ENCODE data around the gene EPHB3. TPM values are rescaled to one million over a fixed set of nuclear protein-coding genes. Genes with fewer than 3 reads are reported as not detected.
A peak's percentile ranks its signal among the peaks of the same experiment; 100 is the strongest.

EPHB3 gene
- total and polyA plus RNA-seq, 2 of the 4 experiments (the other 2 are of a cell fraction): 0.72 to 2.9 TPM

DNA sequence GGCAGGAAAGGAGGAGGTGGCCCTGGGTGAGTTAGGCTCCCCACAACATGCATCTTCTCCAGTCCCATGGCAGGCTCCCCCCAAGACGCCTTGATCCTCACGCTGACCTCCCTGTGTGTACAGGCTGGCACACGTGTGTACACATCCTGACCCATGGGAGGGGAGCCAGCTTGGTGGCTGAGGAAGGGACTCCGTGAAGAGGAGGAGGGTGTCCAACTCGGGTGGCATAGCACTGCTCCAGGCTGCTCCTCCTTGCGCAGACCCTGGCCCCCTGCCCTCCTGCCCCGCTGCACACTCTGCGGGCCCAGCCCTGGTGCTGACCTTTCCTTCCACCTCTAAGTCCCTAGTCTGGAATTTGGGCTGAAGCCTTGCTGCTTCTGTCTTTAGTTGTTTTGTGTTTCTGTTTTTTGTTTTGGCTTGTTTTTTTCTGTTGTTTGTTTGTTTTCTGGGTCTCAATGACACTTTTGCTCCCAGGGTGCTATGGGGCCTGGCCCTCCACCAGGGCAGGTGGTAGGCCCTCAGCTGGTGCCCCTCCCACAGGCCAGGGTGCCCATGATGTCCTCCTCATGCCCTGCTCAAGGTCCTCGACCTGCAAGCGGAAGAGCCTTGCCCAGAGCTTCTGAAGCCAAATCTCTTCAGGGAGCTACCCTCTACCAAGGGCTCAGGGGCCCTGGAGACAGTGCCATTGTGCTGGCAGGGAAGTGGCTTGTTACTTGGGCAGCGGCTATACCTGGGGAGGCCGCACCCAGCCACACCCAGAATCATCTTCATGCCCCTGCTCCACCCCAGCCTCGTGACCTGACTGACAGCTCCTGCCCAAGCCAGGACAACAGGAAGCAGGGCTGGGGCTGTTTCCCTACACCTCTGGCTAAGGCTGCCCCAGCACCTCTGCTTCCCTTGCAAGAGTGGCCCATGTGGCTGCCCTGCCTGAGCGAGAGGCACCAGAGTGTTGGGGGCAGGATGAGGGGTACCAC lies 5.1 kb downstream of the EPHB3 start:
- Histone ChIP-seq H2BK15ac (ENCODE audit: low read depth, low read length) (peak overlapping the region; percentile 7; the same call in 2 of the 3 replicates), H3K27me3 (ENCODE audit: control insufficient read depth, insufficient read depth, low read length) (no peaks in the 10 kb centered on the region), H4K20me1 (ENCODE audit: insufficient read depth, low read length) (peaks cover 4% of the 10 kb centered on the region; the same call in 1 of the 2 replicates), H2BK120ac (ENCODE audit: low read depth, low read length) (peak overlapping the region; percentile 77), H4K5ac (ENCODE audit: low read depth, low read length) (peak overlapping the region; percentile 25; the same call in 1 of the 2 replicates), H3K9ac (ENCODE audit: low read depth, low read length) (no peak overlapping the region), H3K9me3 (ENCODE audit: control insufficient read depth, insufficient read depth, low read length) (no peaks in the 10 kb centered on the region), H3K79me1 (ENCODE audit: low read depth in 1 of 2, low read length in 2 of 2) (peaks cover 4 to 50% of the 10 kb centered on the region in 2 experiments; a peak in 2 of 4 replicates), H2AFZ (replicated peaks; ENCODE audit: low read length, poor library complexity) (peak overlapping the region; percentile 0), H3K36me3 (ENCODE audit: control insufficient read depth, insufficient read depth, low read length) (no peaks in the 10 kb centered on the region; the same call in 1 of the 2 replicates), H3K4me1 (ENCODE audit: control insufficient read depth, insufficient read depth, low read length) (peaks cover 50% of the 10 kb centered on the region), H3K56ac (ENCODE audit: extremely low read depth, insufficient read depth, low read length) (no peak overlapping the region), H3K4ac (ENCODE audit: low read depth, low read length) (peak overlapping the region; percentile 97), H3K18ac (ENCODE audit: low read depth, low read length) (peak overlapping the region; percentile 28; the same call in 1 of the 2 replicates), H4K8ac (ENCODE audit: low read depth in 2 of 2, low read length in 2 of 2) (peak overlapping the region; percentile 2 to 54; a peak in 1 of 4 replicates), H2BK20ac (ENCODE audit: low read depth, low read length) (peak overlapping the region; percentile 79), H3K4me3 (ENCODE audit: insufficient read depth, low read depth, low read length) (no peak overlapping the region), H2AK9ac (replicated peaks; ENCODE audit: low read depth, low read length, poor library complexity) (peak overlapping the region; percentile 75), H3K9me1 (ENCODE audit: insufficient read depth, low read length) (peaks cover 24% of the 10 kb centered on the region), H2AK5ac (ENCODE audit: low read depth, low read length) (peak overlapping the region; percentile 86), H3K27ac (ENCODE audit: insufficient read depth, low read length) (peak overlapping the region; percentile 86; the same call in 1 of the 2 replicates), H3K23ac (ENCODE audit: low read depth, low read length) (no peak overlapping the region), H4K91ac (ENCODE audit: insufficient read depth, low read depth, low read length) (peak overlapping the region; percentile 72), H3K14ac (replicated peaks; ENCODE audit: low read depth, low read length) (0 out of 2 replicates have a peak overlapping the region, but pooled peaks have one; percentile 48), H3K4me2 (ENCODE audit: low read depth, low read length) (no peak overlapping the region; the same call in 1 of the 2 replicates), H2BK5ac (ENCODE audit: low read depth, low read length, poor library complexity, severe bottlenecking) (peak overlapping the region; percentile 75)
- no TSS peak for BruUV-seq (replicated peaks)
- 90% methylated on average over 3 of the region's 14 CpGs; no CpG with 5 or more reads in 1 of the 2 experiments for WGBS, 2 experiments (ENCODE audit: extremely low coverage in 2 of 2, insufficient read length in 1 of 2)
- intact Hi-C loops (cut with micrococcal nuclease): no loop called here
- dilution Hi-C loops (cut with HindIII; ENCODE audit: low sequenced_read_pairs, unreplicated experiment): no loop called here
- in situ Hi-C loops (cut with MboI; ENCODE audit: low sequenced_read_pairs): no loop called here
- POLR2A ChIA-PET (ENCODE audit: unreplicated experiment): no interaction called here
- no peak for DNase-seq
- no peak for ATAC-seq (ENCODE audit: low read depth)
- CTCF ChIA-PET: no interaction called here
- TF ChIP-seq, protein P1, sequence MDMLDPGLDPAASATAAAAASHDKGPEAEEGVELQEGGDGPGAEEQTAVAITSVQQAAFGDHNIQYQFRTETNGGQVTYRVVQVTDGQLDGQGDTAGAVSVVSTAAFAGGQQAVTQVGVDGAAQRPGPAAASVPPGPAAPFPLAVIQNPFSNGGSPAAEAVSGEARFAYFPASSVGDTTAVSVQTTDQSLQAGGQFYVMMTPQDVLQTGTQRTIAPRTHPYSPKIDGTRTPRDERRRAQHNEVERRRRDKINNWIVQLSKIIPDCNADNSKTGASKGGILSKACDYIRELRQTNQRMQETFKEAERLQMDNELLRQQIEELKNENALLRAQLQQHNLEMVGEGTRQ (IDR thresholded peaks at IDR 0.05; ENCODE audit: low read depth, low read length): no peak
- no peak for TF ChIP-seq SMC3 (IDR thresholded peaks at IDR 0.05; ENCODE audit: low read depth, low read length)
- TF ChIP-seq RAD21 (IDR thresholded peaks at IDR 0.05; ENCODE audit: low read length): no peak
- TF ChIP-seq NFE2L2 (IDR thresholded peaks at IDR 0.05; ENCODE audit: low read depth, low read length): no peak
- TF ChIP-seq RFX5 (IDR thresholded peaks at IDR 0.05; ENCODE audit: low read depth, low read length): no peak
- TF ChIP-seq RCOR1 (IDR thresholded peaks at IDR 0.05; ENCODE audit: insufficient replicate concordance, low read length): no peak
- no peak for TF ChIP-seq POLR2A (IDR thresholded peaks at IDR 0.05; ENCODE audit: low read depth, low read length)
- TF ChIP-seq MAZ (IDR thresholded peaks at IDR 0.05; ENCODE audit: borderline replicate concordance, low read depth, low read length): no peak
- TF ChIP-seq, protein P2, sequence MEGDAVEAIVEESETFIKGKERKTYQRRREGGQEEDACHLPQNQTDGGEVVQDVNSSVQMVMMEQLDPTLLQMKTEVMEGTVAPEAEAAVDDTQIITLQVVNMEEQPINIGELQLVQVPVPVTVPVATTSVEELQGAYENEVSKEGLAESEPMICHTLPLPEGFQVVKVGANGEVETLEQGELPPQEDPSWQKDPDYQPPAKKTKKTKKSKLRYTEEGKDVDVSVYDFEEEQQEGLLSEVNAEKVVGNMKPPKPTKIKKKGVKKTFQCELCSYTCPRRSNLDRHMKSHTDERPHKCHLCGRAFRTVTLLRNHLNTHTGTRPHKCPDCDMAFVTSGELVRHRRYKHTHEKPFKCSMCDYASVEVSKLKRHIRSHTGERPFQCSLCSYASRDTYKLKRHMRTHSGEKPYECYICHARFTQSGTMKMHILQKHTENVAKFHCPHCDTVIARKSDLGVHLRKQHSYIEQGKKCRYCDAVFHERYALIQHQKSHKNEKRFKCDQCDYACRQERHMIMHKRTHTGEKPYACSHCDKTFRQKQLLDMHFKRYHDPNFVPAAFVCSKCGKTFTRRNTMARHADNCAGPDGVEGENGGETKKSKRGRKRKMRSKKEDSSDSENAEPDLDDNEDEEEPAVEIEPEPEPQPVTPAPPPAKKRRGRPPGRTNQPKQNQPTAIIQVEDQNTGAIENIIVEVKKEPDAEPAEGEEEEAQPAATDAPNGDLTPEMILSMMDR (conservative IDR thresholded peaks at IDR 0.05; ENCODE audit: low read depth, low read length): no peak
- TF ChIP-seq MAFK (IDR thresholded peaks at IDR 0.05; ENCODE audit: low read depth, low read length): no peak
- TF ChIP-seq BHLHE40 (IDR thresholded peaks at IDR 0.05; ENCODE audit: low read depth, low read length): no peak
- TF ChIP-seq CEBPB (IDR thresholded peaks at IDR 0.05; ENCODE audit: low read depth, low read length): no peak
- TF ChIP-seq, protein P3, sequence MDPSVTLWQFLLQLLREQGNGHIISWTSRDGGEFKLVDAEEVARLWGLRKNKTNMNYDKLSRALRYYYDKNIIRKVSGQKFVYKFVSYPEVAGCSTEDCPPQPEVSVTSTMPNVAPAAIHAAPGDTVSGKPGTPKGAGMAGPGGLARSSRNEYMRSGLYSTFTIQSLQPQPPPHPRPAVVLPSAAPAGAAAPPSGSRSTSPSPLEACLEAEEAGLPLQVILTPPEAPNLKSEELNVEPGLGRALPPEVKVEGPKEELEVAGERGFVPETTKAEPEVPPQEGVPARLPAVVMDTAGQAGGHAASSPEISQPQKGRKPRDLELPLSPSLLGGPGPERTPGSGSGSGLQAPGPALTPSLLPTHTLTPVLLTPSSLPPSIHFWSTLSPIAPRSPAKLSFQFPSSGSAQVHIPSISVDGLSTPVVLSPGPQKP (IDR thresholded peaks at IDR 0.05; ENCODE audit: borderline replicate concordance, low read depth, low read length): no peak
